Neuronal stem cell (in vitro differentiated cells): Measurements from ENCODE around the gene TRIP13.

Source experiments
- DNase-seq: peaks from one replicate; pipeline ENCODE4 v3.0.0-alpha.2; 2013; ENCODE audit warnings: low spot score
- H2AFZ ChIP-seq: one replicate; pipeline ENCODE4 v1.6.1; 2013; ENCODE audit warnings: mild to moderate bottlenecking, low read length, inconsistent platforms
- H2AK5ac ChIP-seq: 2 replicates; pipeline ENCODE4 v1.6.1; 2013; ENCODE audit warnings: low read depth, mild to moderate bottlenecking, inconsistent platforms, low read length, moderate library complexity, mixed read lengths
- H2BK120ac ChIP-seq: 2 replicates; pipeline ENCODE4 v1.6.1; 2013; ENCODE audit warnings: low read depth, mild to moderate bottlenecking, inconsistent platforms, low read length, moderate library complexity, mixed read lengths
- H2BK12ac ChIP-seq: one replicate; pipeline ENCODE4 v1.6.1; 2013; ENCODE audit warnings: low read length, inconsistent platforms
- H2BK15ac ChIP-seq: 2 replicates; pipeline ENCODE4 v1.6.1; 2013; ENCODE audit warnings: mild to moderate bottlenecking, low read length, inconsistent platforms, mixed read lengths
- H2BK5ac ChIP-seq: one replicate; pipeline ENCODE4 v1.6.1; 2013; ENCODE audit warnings: inconsistent platforms, mild to moderate bottlenecking, low read length, moderate library complexity
- H3K14ac ChIP-seq: one replicate; pipeline ENCODE4 v1.6.1; 2013; ENCODE audit warnings: low read length, inconsistent platforms
- H3K18ac ChIP-seq: 2 replicates; pipeline ENCODE4 v1.6.1; 2013; ENCODE audit warnings: low read length, inconsistent platforms
- H3K23ac ChIP-seq: 2 replicates; pipeline ENCODE4 v1.6.1; 2013; ENCODE audit warnings: low read depth, mild to moderate bottlenecking, mixed read lengths, low read length, inconsistent platforms; ENCODE audit not compliant: poor library complexity
- H3K27ac ChIP-seq: replicated peaks from 3 replicates; pipeline ENCODE4 v1.5.1; 2013; ENCODE audit warnings: low read length, inconsistent platforms
- H3K27me3 ChIP-seq, 3 experiments: 2 replicates each; pipeline ENCODE4 v1.6.1; 2013; ENCODE audit warnings: low read length in 3 of 3, mild to moderate bottlenecking in 2 of 3, inconsistent platforms in 1 of 3, low read depth in 1 of 3, mixed read lengths in 1 of 3, moderate library complexity in 1 of 3; ENCODE audit not compliant: control insufficient read depth in 3 of 3, insufficient read depth in 3 of 3
- H3K36me3 ChIP-seq, 2 donors: replicated peaks in 1 of 2; 2 replicates each; pipeline ENCODE4 v1.6.1; 2013; ENCODE audit warnings: low read length in 2 of 2; ENCODE audit not compliant: control insufficient read depth in 2 of 2, insufficient read depth in 2 of 2
- H3K4ac ChIP-seq: 2 replicates; pipeline ENCODE4 v1.6.1; 2013; ENCODE audit warnings: inconsistent platforms, mild to moderate bottlenecking, low read length, moderate library complexity
- H3K4me1 ChIP-seq, 2 donors: 1 replicate in 1 of 2; 2 replicates in 1 of 2; pipeline ENCODE4 v1.6.1; 2013; ENCODE audit warnings: low read length in 2 of 2, low read depth in 1 of 2; ENCODE audit not compliant: control insufficient read depth in 2 of 2, insufficient read depth in 1 of 2
- H3K4me2 ChIP-seq: one replicate; pipeline ENCODE4 v1.6.1; 2013; ENCODE audit warnings: mild to moderate bottlenecking, low read length, inconsistent platforms; ENCODE audit not compliant: insufficient read depth, poor library complexity, severe bottlenecking
- H3K4me3 ChIP-seq, 2 donors: 2 replicates each; pipeline ENCODE4 v1.5.1; 2013; ENCODE audit warnings: low read length in 2 of 2, mild to moderate bottlenecking in 2 of 2, inconsistent platforms in 1 of 2, moderate library complexity in 1 of 2
- H3K79me1 ChIP-seq: one replicate; pipeline ENCODE4 v1.6.1; 2013; ENCODE audit warnings: low read depth, mild to moderate bottlenecking, inconsistent platforms, low read length, moderate library complexity
- H3K9ac ChIP-seq: one replicate; pipeline ENCODE4 v1.6.1; 2013; ENCODE audit warnings: mild to moderate bottlenecking, low read depth, low read length, inconsistent platforms; ENCODE audit not compliant: poor library complexity
- H3K9me3 ChIP-seq, 2 donors: replicated peaks in 1 of 2; 2 replicates each; pipeline versions ENCODE3 to v1.6.1; 2013; ENCODE audit warnings: low read length in 2 of 2, mild to moderate bottlenecking in 2 of 2, inconsistent platforms in 1 of 2, low read depth in 1 of 2, mixed read lengths in 1 of 2, moderate library complexity in 1 of 2; ENCODE audit not compliant: control insufficient read depth in 2 of 2, insufficient read depth in 1 of 2
- H4K8ac ChIP-seq: one replicate; pipeline ENCODE4 v1.6.1; 2013; ENCODE audit warnings: low read depth, mild to moderate bottlenecking, inconsistent platforms, low read length, moderate library complexity
- H4K91ac ChIP-seq: one replicate; pipeline ENCODE4 v1.6.1; 2013; ENCODE audit warnings: low read length, low read depth, mild to moderate bottlenecking, inconsistent platforms; ENCODE audit not compliant: poor library complexity
- WGBS, 2 donors: extraction: QIAGEN DNeasy Blood & Tissue Kit; methylation state at CpG; one replicate each; pipeline ENCODE4 v1.1.7; 2013; ENCODE audit warnings: missing lambda C conversion rate in 2 of 2, mixed read lengths in 1 of 2; ENCODE audit not compliant: insufficient read length in 2 of 2, insufficient replicate concordance in 1 of 2; ENCODE audit errors: extremely low coverage in 2 of 2; 5-methylcytosine and 5-hydroxymethylcytosine counted together

TRIP13 gene

DNA sequence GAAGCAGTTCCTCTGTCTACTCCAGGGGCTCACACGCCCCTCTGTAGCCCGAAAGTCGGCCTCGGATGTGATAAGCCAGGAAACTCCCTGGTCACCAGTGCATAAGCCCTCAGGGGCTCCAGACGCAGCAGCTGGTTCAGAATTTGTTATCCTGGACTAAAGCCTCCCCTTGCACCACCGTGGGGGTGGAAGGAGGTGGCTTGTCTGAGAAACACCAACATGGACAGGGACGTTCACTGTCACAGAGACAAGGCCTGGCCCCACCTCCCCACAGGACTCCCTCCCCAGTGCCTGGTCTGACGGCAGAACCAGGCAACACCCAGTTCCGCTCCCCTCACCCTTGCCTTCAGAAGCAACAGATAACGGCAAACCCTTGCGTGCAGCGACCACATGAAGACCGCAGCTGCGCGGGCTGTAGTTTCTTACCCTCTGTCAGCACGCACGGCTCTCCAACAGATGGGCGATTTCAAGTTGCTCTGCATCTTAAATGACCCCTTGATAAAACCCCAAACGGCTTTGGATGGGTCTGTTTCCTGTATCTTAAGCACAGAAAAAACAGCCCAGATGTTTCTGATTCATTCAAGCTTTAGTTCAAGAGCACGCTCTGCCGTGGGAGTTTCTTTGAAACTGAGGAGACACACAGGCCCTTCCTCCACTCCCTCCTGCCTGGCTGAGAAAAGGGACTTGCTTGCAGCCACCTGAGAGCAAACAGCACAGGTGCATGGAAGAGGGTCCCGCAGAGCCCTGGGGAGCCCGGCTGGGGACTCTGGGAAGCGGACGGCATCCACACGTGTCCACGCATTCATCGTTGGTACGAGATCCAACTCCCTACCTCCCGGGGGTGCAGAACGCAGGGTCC lies 71.2 kb downstream of the TRIP13 start:
- peak overlapping the region; percentile 81 for H2BK120ac ChIP-seq
- H3K4me2 ChIP-seq: no peak overlapping the region
- peaks cover 0 to 2% (median 0%) of the 10 kb centered on the region in 3 experiments for H3K27me3 ChIP-seq
- no peak overlapping the region for H4K91ac ChIP-seq
- peaks cover 0 to 6% of the 10 kb centered on the region in 2 donors for H3K9me3 ChIP-seq
- H3K4me1 ChIP-seq: peaks cover 0 to 3% of the 10 kb centered on the region in 2 donors
- H3K36me3 ChIP-seq: no peaks in the 10 kb centered on the region
- H2BK12ac ChIP-seq: no peak overlapping the region
- peak overlapping the region; percentile 70 for H2BK15ac ChIP-seq
- peak overlapping the region; percentile 83 for H3K23ac ChIP-seq
- H3K18ac ChIP-seq: peak overlapping the region; percentile 90
- DNase-seq: no peak
- no CpG with 5 or more reads among the region's 31 CpGs for WGBS, 2 donors
- H3K27ac ChIP-seq: no peak overlapping the region
- peak overlapping the region; percentile 21 for H2AFZ ChIP-seq
- H2BK5ac ChIP-seq: no peak overlapping the region
- no peak overlapping the region for H3K4ac ChIP-seq
- H2AK5ac ChIP-seq: peak overlapping the region; percentile 18
- H3K14ac ChIP-seq: peak overlapping the region; percentile 28
- H3K79me1 ChIP-seq: no peaks in the 10 kb centered on the region
- H3K4me3 ChIP-seq: no peak overlapping the region
- no peak overlapping the region for H3K9ac ChIP-seq
- no peak overlapping the region for H4K8ac ChIP-seq

DNA sequence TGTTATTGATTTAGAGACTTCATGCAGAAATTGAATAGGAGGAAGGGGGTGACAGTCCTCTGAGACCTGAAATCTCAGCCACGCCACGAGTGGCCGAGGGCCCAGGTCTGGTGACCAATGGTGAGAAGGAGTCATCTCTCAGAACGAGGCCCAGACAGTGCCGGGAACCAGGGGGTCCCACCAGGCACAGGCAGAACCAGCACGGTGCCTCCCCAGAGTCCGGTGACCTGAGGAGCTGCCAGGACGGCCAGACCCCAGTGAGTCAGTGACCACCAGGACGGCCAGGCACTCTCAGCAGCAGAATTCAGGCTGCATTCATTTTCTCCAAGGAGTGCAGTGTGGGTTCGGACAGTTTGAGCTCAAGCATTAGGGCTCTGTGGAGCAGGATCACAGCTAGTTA lies 72.1 kb downstream of the TRIP13 start:
- no CpG with 5 or more reads among the region's 10 CpGs for WGBS, 2 donors
- Histone ChIP-seq H3K9ac (no peak overlapping the region), H4K8ac (no peak overlapping the region), H2BK5ac (no peak overlapping the region), H3K4ac (no peak overlapping the region), H3K4me3 (no peak overlapping the region), H2AK5ac (peak overlapping the region; percentile 42), H3K36me3 (no peaks in the 10 kb centered on the region), H3K79me1 (no peaks in the 10 kb centered on the region), H4K91ac (no peak overlapping the region), H3K4me2 (no peak overlapping the region), H3K9me3 (peaks cover 0 to 6% of the 10 kb centered on the region in 2 donors), H3K23ac (peak overlapping the region; percentile 20), H2BK15ac (no peak overlapping the region), H2BK12ac (no peak overlapping the region), H3K4me1 (peaks cover 0 to 3% of the 10 kb centered on the region in 2 donors), H3K27me3 (peaks cover 0 to 2% (median 0%) of the 10 kb centered on the region in 3 experiments), H2BK120ac (no peak overlapping the region), H3K18ac (peak overlapping the region; percentile 53), H2AFZ (no peak overlapping the region), H3K14ac (no peak overlapping the region), H3K27ac (no peak overlapping the region)
- DNase-seq: no peak

DNA sequence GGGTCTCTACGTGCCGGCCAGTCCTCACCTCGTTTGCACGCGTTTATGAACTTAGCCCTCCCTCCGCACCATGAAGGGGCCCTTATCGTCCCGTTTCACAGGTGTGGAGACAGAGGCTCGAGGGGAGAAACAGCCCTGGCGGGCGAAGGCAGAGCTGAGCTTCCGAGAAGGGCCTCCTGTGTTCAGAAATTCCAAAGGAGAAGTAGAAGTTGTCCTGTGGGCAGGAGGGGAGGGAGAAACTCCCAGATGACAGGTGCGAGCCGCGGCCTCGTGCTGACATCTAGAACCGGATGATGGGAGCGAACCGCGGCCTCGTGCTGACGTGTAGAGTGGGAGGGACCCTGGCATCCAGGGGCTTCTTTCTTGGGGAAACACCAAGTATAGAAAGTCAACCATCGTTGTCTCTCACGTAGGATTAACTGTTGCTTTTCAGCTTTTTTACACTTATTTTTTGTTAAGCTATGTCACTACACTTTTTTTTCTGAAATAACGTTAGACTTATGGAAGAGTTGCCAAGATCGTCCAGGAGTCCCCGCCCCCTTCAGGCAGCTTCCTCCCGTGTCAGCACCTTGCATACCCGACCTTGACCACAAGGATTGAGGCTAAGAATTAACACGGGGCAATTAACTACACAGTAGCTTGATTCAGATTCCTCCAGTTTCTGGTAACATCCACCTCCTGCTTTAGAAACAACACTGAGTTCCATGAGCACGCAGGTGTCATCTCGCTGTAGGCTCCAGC lies 73.1 kb downstream of the TRIP13 start:
- no peak overlapping the region for H2AFZ ChIP-seq
- H3K4ac ChIP-seq: no peak overlapping the region
- H3K4me1 ChIP-seq: peaks cover 0 to 3% of the 10 kb centered on the region in 2 donors
- H2BK12ac ChIP-seq: no peak overlapping the region
- no peak overlapping the region for H3K23ac ChIP-seq
- peaks cover 0 to 2% (median 0%) of the 10 kb centered on the region in 3 experiments for H3K27me3 ChIP-seq
- no peak overlapping the region for H4K91ac ChIP-seq
- no peak overlapping the region for H2AK5ac ChIP-seq
- H3K9ac ChIP-seq: no peak overlapping the region
- peaks cover 0 to 6% of the 10 kb centered on the region in 2 donors for H3K9me3 ChIP-seq
- no peak overlapping the region for H3K4me3 ChIP-seq
- no peak overlapping the region for H3K14ac ChIP-seq
- no CpG with 5 or more reads among the region's 32 CpGs for WGBS, 2 donors
- H3K79me1 ChIP-seq: no peaks in the 10 kb centered on the region
- no peak for DNase-seq
- no peak overlapping the region for H4K8ac ChIP-seq
- no peak overlapping the region for H3K4me2 ChIP-seq
- no peak overlapping the region for H2BK5ac ChIP-seq
- H3K27ac ChIP-seq: no peak overlapping the region
- no peaks in the 10 kb centered on the region for H3K36me3 ChIP-seq
- H2BK120ac ChIP-seq: no peak overlapping the region
- H3K18ac ChIP-seq: no peak overlapping the region
- no peak overlapping the region for H2BK15ac ChIP-seq

DNA sequence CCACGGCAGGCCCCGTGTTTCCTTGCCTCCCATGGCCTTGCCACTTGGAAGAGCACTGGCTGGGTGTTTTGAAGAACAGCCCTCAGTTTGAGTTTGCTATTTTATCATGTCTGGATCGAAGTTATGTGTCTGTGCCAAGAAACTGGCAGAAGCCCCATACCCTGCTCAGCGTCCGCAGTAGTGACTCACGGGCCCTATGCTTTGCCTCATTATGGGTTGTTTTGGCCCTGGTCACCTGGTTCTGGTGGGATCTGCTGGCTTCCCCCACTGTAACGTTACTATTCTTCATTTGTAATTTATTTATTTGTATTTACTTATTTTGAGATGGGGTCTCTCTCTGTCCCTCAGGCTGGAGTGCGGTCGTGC lies 73.6 kb downstream of the TRIP13 start:
- Histone ChIP-seq H3K18ac (no peak overlapping the region), H3K4ac (no peak overlapping the region), H3K14ac (no peak overlapping the region), H3K4me2 (no peak overlapping the region), H2BK120ac (no peak overlapping the region), H2BK15ac (no peak overlapping the region), H3K9ac (no peak overlapping the region), H2BK5ac (no peak overlapping the region), H2BK12ac (no peak overlapping the region), H2AK5ac (no peak overlapping the region), H2AFZ (no peak overlapping the region), H3K4me1 (peaks cover 0 to 3% of the 10 kb centered on the region in 2 donors), H3K9me3 (peaks cover 0 to 6% of the 10 kb centered on the region in 2 donors), H3K27me3 (peaks cover 0 to 2% (median 0%) of the 10 kb centered on the region in 3 experiments), H3K36me3 (no peaks in the 10 kb centered on the region), H3K23ac (no peak overlapping the region), H4K8ac (no peak overlapping the region), H3K79me1 (no peaks in the 10 kb centered on the region), H3K27ac (no peak overlapping the region), H3K4me3 (no peak overlapping the region), H4K91ac (no peak overlapping the region)
- DNase-seq: no peak
- WGBS, 2 donors: no CpG with 5 or more reads among the region's 9 CpGs
